Activated CD8-positive, alpha-beta memory T cell treated with anti-CD3 and anti-CD28 coated beads for 1 hour (primary cell): ENCODE data around the gene FSD2.
"Not testable (repeated sequence)": the region's sequence is repeated elsewhere in the genome, so short reads cannot be mapped to it uniquely, and the experiment has no call there.

Experiments used
- DNase-seq, 2 donors: peaks; one replicate each; pipeline ENCODE4 v3.0.0-alpha.2; 2020; ENCODE audit warnings: low read depth in 1 of 2; ENCODE audit errors: extremely low read depth in 1 of 2

FSD2 gene

DNA sequence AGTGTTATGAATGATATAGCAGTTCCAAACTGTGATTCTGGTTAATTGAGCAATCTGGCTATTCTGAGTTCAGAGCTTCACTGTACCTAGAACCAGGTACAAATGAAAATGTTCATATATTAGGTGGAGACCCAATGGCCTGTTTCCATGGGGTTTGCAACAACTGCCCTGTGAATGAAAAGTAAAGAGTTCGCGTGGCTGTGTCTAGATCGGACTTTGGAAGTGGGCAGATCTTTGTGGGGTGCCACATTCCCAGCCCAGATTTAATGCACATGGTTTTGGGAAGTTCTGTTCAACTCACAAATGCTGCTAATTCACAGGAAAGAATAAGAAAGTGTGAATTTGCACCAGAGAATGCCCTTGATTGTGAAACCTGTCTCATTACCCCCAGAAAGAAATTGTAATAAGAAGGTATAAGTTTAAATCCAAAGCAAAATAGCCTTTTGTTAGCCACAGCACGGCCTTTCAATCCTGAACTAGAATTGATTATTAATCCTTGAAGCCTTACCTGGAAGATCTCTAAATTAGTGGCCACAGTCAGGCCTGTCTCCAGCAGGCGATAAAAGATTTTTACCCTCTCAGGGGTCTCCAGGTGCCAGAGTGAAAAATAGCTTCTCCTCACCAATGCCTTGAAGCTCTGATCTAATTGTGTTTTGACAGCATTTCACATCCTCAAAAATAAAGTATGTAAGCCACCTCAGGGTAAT, 26.2 kb upstream of the FSD2 start:
- no peak for DNase-seq

GRCh38 chr15:82830427-82831173, 24.7 kb upstream of the FSD2 start:
- DNase-seq: no peak

DNA sequence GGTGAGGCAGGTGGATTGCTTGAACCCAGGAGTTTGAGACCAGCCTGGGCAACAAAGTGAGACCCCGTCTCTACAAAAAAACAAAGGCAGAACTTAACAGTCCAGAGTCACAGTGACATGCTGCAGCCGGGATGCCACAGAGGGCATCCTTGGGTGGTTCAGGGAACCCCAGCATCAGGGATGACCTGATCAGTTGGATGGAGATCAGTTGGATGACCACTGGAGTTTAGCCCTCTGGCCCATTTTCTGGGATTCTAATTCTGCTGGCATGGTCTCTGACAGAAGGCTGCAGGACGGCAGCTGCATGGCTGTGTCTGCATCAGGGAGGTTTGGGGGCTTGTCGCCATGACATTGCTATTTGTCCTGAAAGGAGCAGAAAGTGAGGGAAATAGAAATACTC, 23.4 kb upstream of the FSD2 start:
- DNase-seq: no peak

DNA sequence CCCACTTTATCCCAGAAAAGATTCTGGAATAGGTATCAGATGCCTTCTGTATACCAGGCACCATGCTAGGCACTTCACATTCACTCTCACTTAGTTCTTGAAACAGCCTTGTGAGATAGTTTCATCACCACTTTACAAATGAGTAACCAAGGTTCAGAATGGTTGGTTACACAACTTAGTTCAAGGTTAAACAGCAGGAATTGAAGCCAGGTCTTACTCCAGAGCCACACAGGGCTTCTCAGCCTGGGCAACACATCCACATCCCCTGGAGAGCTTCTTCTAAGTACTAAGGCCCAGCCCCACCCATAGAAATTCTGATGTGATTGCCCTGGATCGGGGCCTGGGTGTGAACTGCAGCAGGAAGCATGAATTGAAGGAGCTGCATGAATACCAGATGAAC, 22.2 kb upstream of the FSD2 start:
- no peak for DNase-seq

GRCh38 chr15:82823049-82823448, 17.2 kb upstream of the FSD2 start:
- DNase-seq: no peak

DNA sequence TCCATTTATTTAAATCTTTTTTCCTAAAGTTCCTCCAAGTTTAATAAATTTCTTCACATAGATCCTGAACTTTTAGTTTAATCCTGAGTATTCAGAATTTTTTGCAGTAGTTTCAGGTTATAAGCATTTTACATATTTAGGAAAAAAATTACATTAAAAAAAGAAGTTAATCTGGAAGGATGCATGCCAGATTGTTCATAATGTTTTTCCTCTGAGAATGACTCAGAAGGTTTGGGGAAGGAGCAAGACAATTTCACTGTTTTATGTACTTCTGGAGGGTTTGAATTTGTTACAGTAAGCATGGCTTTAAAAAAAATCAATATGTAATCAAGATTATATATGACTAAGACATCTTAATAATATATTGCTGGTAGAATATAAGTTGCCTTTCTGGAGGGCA, 16.0 kb upstream of the FSD2 start:
- not testable (repeated sequence) for DNase-seq

GRCh38 chr15:82821396-82821795, 15.5 kb upstream of the FSD2 start:
- DNase-seq: not testable (repeated sequence)

DNA sequence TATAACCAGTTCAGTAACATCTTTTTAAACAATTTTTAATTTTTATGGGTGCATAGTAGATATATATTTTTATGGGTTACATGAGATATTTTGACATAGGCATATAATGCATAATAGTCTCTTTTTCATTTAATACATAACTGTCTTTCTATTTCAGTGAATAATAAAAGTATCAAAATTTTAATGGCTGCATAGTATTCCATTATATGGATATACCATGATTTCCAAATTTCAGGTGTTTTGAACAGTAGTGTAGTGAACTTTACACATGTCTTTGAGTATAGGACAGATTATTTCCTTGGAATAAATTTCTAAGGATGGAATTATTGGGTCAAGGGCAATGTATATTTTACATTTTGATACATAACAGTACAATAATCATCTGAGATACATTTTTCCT, 14.3 kb upstream of the FSD2 start:
- DNase-seq: no peak

- DNase-seq: no peak
Observed at GRCh38 chr15:82812994-82813393, 7.1 kb upstream of the FSD2 start.

DNA sequence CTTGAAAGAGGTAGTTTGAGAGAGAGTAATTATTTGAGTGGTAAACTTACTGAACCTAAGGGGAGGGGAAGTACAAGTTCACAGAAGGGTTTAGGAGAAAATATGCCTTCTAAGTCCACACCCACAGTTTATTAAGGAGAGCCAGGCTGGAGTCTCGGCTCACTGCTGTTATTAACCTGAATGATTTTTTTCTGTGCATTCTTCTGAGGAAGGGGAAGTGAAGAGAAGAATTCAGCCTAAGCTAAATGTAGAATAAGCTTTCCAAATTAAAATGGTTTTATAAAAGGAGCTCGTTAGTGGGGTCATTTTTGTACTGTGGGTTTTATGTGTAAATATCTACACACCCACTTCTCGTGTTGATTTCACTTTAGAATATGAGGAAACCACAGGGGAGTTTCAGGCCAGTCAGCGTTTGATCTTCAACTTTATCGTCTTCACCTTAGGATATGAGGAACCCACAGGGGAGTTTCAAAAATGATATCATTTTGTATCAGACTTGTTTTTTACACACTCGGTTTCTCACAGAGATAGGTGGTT, 5.1 kb upstream of the FSD2 start:
- no peak for DNase-seq

DNA sequence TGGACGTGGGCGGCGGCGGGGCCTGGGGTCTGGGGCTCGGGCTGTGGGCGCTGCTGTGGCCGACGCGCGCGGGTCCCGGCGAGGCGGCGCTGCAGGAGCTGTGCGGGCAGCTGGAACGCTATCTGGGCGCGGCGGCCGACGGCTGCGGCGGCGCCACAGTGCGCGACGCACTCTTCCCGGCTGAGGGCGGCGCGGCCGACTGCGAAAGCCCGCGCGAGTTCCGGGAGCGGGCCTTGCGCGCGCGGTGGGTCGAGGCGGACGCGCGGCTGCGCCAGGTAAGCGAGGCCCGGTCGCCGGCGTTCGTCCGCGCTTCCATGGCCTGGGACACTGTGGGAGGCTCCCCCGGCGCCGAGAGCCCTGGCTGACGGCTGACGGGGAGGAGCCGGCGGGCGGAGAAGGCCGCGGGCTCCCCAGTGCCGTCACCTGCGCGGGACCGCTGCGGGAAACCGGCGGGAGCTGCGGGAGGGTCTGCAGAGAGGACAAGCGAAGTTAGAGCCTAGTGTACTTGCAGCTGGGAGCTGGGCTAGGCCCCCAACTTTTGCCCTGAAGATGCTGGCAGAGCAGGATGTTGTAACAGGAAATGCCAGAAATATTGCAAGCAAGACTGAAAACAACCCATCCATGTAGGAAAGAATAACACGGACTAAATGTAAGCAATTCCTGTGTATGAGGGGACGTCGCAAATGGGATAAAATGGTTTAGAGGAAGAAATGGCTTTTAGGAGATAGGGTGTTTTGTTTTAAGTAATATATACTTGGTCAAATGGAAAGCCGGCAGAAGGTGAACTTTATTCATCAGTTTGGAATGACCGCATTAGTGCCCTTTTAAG, 4.4 kb upstream of the FSD2 start:
- peak in 1 of 2 donors; percentile 9 for DNase-seq

DNA sequence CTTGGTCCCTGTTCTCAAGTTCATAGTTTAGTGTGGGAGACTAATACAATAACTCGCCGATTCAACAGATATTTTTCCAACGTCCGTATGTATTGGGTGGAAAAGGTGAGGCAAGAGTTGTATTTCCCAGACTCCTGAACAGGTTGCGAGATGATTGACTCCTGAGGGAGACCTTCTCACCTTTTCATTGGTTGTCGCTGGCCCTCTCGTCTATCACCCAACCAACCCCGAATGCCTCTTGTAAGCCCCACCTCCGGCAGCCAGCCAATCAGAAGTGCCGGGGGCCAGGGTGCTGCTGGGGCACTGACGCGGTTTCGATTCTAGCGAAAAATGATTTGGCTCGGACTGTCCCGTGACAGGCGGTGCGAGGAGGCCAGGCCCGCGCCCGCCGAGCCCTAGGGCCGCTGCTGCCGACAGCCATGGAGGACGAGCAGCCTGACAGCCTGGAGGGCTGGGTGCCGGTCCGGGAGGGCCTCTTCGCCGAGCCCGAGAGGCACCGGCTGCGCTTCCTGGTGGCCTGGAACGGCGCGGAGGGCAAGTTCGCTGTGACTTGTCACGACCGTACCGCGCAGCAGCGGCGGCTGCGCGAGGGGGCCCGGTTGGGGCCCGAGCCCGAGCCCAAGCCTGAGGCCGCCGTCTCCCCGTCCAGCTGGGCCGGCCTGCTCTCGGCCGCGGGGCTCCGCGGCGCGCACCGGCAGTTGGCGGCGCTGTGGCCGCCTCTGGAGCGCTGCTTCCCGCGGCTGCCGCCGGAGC, 3.6 kb upstream of the FSD2 start, which contains the start of gene WHAMM:
Gene WHAMM, plus strand, starts transcription at position 321 of the 753 bp plus-strand sequence. Its CDS starts 99 bp downstream, at position 420.
- DNase-seq: peak; percentile 88 to 91

DNA sequence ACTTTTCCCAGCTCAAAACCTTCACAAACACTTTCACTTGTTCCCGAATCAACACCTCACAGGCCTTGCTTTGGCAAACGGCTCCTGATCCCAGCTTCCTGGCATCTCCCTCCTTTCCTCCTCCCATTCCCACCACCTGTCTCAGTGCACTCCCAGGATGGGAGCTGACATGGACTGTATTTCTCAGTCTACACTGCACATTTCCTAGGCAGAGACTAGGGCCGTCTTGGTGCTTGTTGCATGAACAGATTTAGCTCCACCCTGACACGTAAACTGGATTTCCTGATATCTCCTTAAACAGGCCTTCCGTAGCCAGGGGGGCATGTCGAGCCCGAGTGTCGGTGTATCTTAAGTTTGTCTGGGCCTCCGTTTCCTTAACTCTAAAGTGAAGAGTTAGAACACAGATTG, 2.8 kb upstream of the FSD2 start:
- DNase-seq: no peak

GRCh38 chr15:82807920-82808633, 2.2 kb upstream of the FSD2 start:
- no peak for DNase-seq

DNA sequence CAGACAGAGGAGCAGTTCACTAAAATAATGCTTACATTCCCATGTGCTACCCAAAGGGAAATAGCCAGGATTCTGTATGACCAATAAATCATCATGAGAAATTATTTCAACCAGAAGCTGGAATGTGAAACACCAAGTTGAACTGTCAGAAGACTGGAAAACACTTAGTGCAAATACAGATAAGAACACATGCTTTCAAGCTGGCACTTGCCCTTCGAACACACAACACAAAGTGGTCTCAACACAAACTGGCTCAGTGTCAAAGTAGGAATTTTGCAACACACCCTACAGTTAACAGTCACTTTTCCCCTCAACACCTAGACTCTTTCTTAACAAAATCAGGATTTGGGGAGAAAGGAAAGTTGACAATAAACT, 1.3 kb downstream of the FSD2 start:
- no peak for DNase-seq

GRCh38 chr15:82803793-82804574, 1.9 kb downstream of the FSD2 start:
- DNase-seq: no peak

DNA sequence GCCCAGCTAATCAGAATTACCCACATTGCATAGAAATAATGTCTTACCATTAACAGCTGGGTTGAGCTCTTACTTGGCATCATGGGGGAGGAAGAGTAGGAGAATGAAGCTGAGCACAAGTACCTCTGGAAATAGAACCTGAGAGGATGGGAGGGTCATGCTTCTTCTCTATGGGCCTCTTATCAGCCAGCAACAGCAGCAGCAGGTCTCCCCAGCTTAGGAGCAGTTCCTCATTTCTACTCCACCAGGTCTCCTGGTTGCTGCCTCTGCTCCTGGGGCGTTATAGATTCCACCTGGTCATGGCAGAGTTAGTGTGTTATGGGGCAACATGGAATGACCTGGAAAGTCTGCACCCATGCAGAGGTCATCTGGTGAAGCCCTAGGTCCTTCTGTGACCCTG, 3.4 kb downstream of the FSD2 start:
- DNase-seq: no peak

DNA sequence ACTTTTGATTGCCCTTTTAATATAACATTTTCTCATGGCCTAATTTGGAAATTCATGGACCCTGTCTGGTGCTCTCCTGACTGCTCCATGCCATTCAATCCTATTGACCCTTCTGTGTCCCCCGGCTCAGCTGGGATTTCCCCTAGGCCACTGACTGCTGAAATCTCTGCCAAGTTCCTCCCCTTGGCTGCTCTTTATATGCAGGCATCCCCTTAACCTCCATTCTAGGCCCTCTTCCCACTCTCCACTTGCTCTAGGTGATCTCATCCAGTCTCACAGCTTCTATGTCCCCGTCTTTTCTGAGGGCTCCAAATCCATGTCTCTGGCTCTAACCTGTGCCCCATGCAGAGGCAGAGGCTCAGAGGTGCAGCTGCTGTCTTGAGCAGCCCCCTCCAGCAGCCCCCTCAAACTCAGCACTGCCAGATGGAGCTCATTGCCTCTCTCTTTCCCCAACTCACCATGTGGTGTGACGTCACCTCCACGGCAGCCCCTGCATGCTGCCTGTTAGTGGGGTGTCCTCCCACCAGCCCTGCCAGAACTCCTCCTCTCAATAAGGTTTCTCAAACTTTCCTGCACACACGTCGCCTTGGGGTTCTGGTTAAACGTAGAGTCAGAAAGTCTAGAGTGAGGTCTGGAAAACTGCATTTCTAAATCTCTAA, 6.6 kb downstream of the FSD2 start:
- no peak for DNase-seq
